GM23338 (cell line): ENCODE measurements around the gene VILL. TPM values are rescaled to one million over a fixed set of nuclear protein-coding genes. Genes with fewer than 3 reads are reported as not detected.
A peak's percentile ranks its signal among the peaks of the same experiment; 100 is the strongest.

Source experiments
- ATAC-seq: fragments of 200-7000 bp; cut with Tn5 transposase; 3 replicates; pipeline ENCODE4 v1.9.1; 2020
- DNase-seq: peaks from one replicate; pipeline ENCODE4 v3.0.0-alpha.2; 2015; ENCODE audit warnings: low spot score
- H2AFZ ChIP-seq: fragments of 200-600 bp; sonication (generic); 2 replicates; pipeline ENCODE4 v1.8.0; 2016; ENCODE audit warnings: antibody characterized with exemption, mild to moderate bottlenecking, moderate library complexity
- H3F3A ChIP-seq: fragments of 200-600 bp; sonication (generic); replicated peaks from 2 replicates; pipeline ENCODE4 v1.8.0; 2017; ENCODE audit warnings: antibody characterized with exemption, mixed run types, low read depth
- H3K27ac ChIP-seq: fragments of 200-600 bp; sonication (generic); 2 replicates; pipeline ENCODE4 v1.6.1; 2016; ENCODE audit warnings: low read depth
- H3K27me3 ChIP-seq: fragments of 200-600 bp; sonication (generic); 2 replicates; pipeline ENCODE4 v1.8.0; 2016; ENCODE audit warnings: mild to moderate bottlenecking, mixed run types, moderate library complexity; ENCODE audit not compliant: insufficient read depth
- H3K36me3 ChIP-seq: fragments of 200-600 bp; sonication (generic); 2 replicates; pipeline ENCODE4 v1.8.0; 2016; ENCODE audit warnings: mild to moderate bottlenecking; ENCODE audit not compliant: insufficient read depth
- H3K4me1 ChIP-seq: fragments of 200-600 bp; sonication (generic); 2 replicates; pipeline ENCODE4 v1.8.0; 2016; ENCODE audit warnings: mild to moderate bottlenecking, moderate library complexity; ENCODE audit not compliant: insufficient read depth
- H3K4me2 ChIP-seq: fragments of 200-600 bp; sonication (generic); 2 replicates; pipeline ENCODE4 v1.7.1; 2017; ENCODE audit warnings: mixed run types
- H3K4me3 ChIP-seq: fragments of 200-600 bp; sonication (generic); 2 replicates; pipeline ENCODE4 v1.6.1; 2016; ENCODE audit warnings: mixed run types
- H3K79me2 ChIP-seq: fragments of 200-600 bp; sonication (generic); replicated peaks from 2 replicates; pipeline ENCODE4 v1.8.0; 2017; ENCODE audit warnings: mild to moderate bottlenecking; ENCODE audit not compliant: insufficient read depth
- H3K9me2 ChIP-seq: fragments of 200-600 bp; sonication (generic); 2 replicates; pipeline ENCODE4 v1.8.0; 2017; ENCODE audit not compliant: insufficient read depth
- H4K20me1 ChIP-seq: fragments of 200-600 bp; sonication (generic); replicated peaks from 2 replicates; pipeline ENCODE4 v1.8.0; 2017; ENCODE audit warnings: mild to moderate bottlenecking; ENCODE audit not compliant: insufficient read depth
- H3K27ac Mint-ChIP-seq: 2 replicates; pipeline ENCODE4 v1.8.0; 2020; ENCODE audit warnings: inconsistent platforms, mild to moderate bottlenecking, moderate library complexity, mixed read lengths
- H3K27me3 Mint-ChIP-seq: 3 replicates; pipeline ENCODE4 v1.8.0; 2022; ENCODE audit warnings: low read depth, mild to moderate bottlenecking, moderate library complexity, mixed read lengths, inconsistent platforms; ENCODE audit not compliant: insufficient read depth, poor library complexity
- H3K36me3 Mint-ChIP-seq: 3 replicates; pipeline ENCODE4 v1.8.0; 2021; ENCODE audit warnings: low read depth, mild to moderate bottlenecking, inconsistent platforms, moderate library complexity, mixed read lengths
- H3K4me1 Mint-ChIP-seq: 3 replicates; pipeline ENCODE4 v1.8.0; 2020; ENCODE audit warnings: mild to moderate bottlenecking, inconsistent platforms, mixed read lengths
- H3K4me3 Mint-ChIP-seq: 3 replicates; pipeline ENCODE4 v1.8.0; 2021; ENCODE audit warnings: moderate library complexity, mild to moderate bottlenecking, inconsistent platforms, mixed read lengths
- H3K9me3 Mint-ChIP-seq: 3 replicates; pipeline ENCODE4 v1.8.0; 2020; ENCODE audit warnings: moderate library complexity, mild to moderate bottlenecking, inconsistent platforms, mixed read lengths
- CTCF ChIP-seq, 2 experiments: fragments of 200-600 bp in 1 of 2; sonication (generic) in 1 of 2; conservative IDR thresholded peaks; 2 replicates each; pipeline versions ENCODE4 v1.5.1 to v1.6.1; 2016 to 2017; ENCODE audit warnings: antibody characterized with exemption in 2 of 2, low read depth in 2 of 2, mild to moderate bottlenecking in 2 of 2, moderate library complexity in 1 of 2
- ETS1 ChIP-seq: IDR thresholded peaks from 2 replicates; pipeline ENCODE4 v1.6.1; 2016; ENCODE audit warnings: antibody characterized with exemption
- EZH2 ChIP-seq: fragments of 200-600 bp; sonication (generic); IDR thresholded peaks from one replicate; pipeline ENCODE4 v1.8.0; 2017; ENCODE audit warnings: antibody characterized with exemption, mild to moderate bottlenecking, low read depth; ENCODE audit not compliant: unreplicated experiment
- EZH2phosphoT487 ChIP-seq: fragments of 200-600 bp; sonication (generic); IDR thresholded peaks from one replicate; pipeline ENCODE4 v1.8.1; 2018; ENCODE audit warnings: antibody characterized with exemption; ENCODE audit not compliant: unreplicated experiment
- JUNB ChIP-seq: IDR thresholded peaks from one replicate; pipeline ENCODE4 v1.6.1; 2016; ENCODE audit warnings: antibody characterized with exemption; ENCODE audit not compliant: unreplicated experiment
- NANOG ChIP-seq: IDR thresholded peaks from 2 replicates; pipeline ENCODE4 v1.6.1; 2016; ENCODE audit warnings: antibody characterized with exemption, borderline replicate concordance
- POLR2AphosphoS5 ChIP-seq: IDR thresholded peaks from 2 replicates; pipeline ENCODE4 v1.6.1; 2016; ENCODE audit warnings: antibody characterized with exemption, low read depth
- REST ChIP-seq: IDR thresholded peaks from one replicate; pipeline ENCODE4 v1.6.1; 2018; ENCODE audit warnings: antibody characterized with exemption; ENCODE audit not compliant: unreplicated experiment
- STAT1 ChIP-seq: IDR thresholded peaks from one replicate; pipeline ENCODE4 v1.6.1; 2016; ENCODE audit warnings: antibody characterized with exemption; ENCODE audit not compliant: unreplicated experiment
- ZNF114 ChIP-seq: fragments of 250-450 bp; sonication (Bioruptor Pico); IDR thresholded peaks from 2 replicates; pipeline ENCODE4 v1.5.0; 2020; ENCODE audit warnings: mild to moderate bottlenecking, moderate library complexity
- polyA plus RNA-seq: library from polyadenylated mRNA; unstranded; fragments of >200 nt; fragmentation: Nextera tagmentation; extraction: Ambion mirVana; gene quantifications from 2 replicates; pipeline ENCODE4 v1.2.1, GENCODE V29; 2016
- total RNA-seq: library from RNA; depleted of rRNA; stranded (reverse); fragments of >200 nt; shearing (Covaris generic); gene quantifications from 2 replicates; pipeline ENCODE4 v1.2.3, GENCODE V29; 2014

The VILL gene
- total and polyA plus RNA-seq, 2 experiments from 2014 or later = 2.7 to 9.8 TPM

GRCh38 chr3:38036286-38036685 lies 45.7 kb downstream of the VILL start:
- Histone ChIP-seq H2AFZ (peak overlapping the region; percentile 89), H3K27ac (no peak overlapping the region), H3K4me1 (no peaks in the 10 kb centered on the region; the same call in 1 of the 2 replicates), H3F3A (no peaks in the 10 kb centered on the region; the same call in 1 of the 2 replicates), H4K20me1 (no peaks in the 10 kb centered on the region), H3K36me3 (no peaks in the 10 kb centered on the region), H3K79me2 (no peaks in the 10 kb centered on the region), H3K27me3 (peaks cover 40% of the 10 kb centered on the region), H3K4me3 (no peak overlapping the region), H3K4me2 (no peak overlapping the region), H3K9me2 (no peaks in the 10 kb centered on the region)
- TF ChIP-seq JUNB (no peak), CTCF (conservative IDR thresholded peaks at IDR 0.05; ENCODE audit: low read depth in 2 of 2) (no peak), NANOG (no peak), REST (no peak), EZH2 (no peak), POLR2AphosphoS5 (no peak), EZH2phosphoT487 (no peak), ETS1 (no peak), ZNF114 (CRISPR knock-in tag) (no peak)
- DNase-seq (no peak), ATAC-seq (no peak)
- H3K36me3 Mint-ChIP-seq = no peaks in the 10 kb centered on the region
- no peak overlapping the region for H3K27ac Mint-ChIP-seq
- H3K27me3 Mint-ChIP-seq = peaks cover 28% of the 10 kb centered on the region
- H3K9me3 Mint-ChIP-seq = no peaks in the 10 kb centered on the region; the same call in 1 of the 3 replicates
- H3K4me3 Mint-ChIP-seq = no peak overlapping the region
- H3K4me1 Mint-ChIP-seq = peaks cover 22% of the 10 kb centered on the region

- no peaks in the 10 kb centered on the region; the same call in 1 of the 2 replicates for H3F3A ChIP-seq
- H3K9me3 Mint-ChIP-seq = no peaks in the 10 kb centered on the region; the same call in 1 of the 3 replicates
- H3K4me1 Mint-ChIP-seq = peaks cover 22% of the 10 kb centered on the region
- ATAC-seq (peak; percentile 30), DNase-seq (peak; percentile 29)
- peaks cover 36% of the 10 kb centered on the region for H3K27me3 ChIP-seq
- no peaks in the 10 kb centered on the region for H3K79me2 ChIP-seq
- no peaks in the 10 kb centered on the region for H3K36me3 ChIP-seq
- H3K27me3 Mint-ChIP-seq = peaks cover 22% of the 10 kb centered on the region
- H2AFZ ChIP-seq = peak overlapping the region; percentile 89
- H3K4me3 Mint-ChIP-seq = no peak overlapping the region
- H3K36me3 Mint-ChIP-seq = no peaks in the 10 kb centered on the region
- no peaks in the 10 kb centered on the region for H4K20me1 ChIP-seq
- no peaks in the 10 kb centered on the region; the same call in 1 of the 2 replicates for H3K4me1 ChIP-seq
- H3K27ac Mint-ChIP-seq = no peak overlapping the region
- H3K9me2 ChIP-seq = no peaks in the 10 kb centered on the region
- H3K4me3 ChIP-seq = no peak overlapping the region
- no peak overlapping the region for H3K27ac ChIP-seq
- H3K4me2 ChIP-seq = peak overlapping the region; percentile 43; the same call in 1 of the 2 replicates
- TF ChIP-seq STAT1 (no peak), REST (no peak), ZNF114 (CRISPR knock-in tag) (no peak), EZH2phosphoT487 (no peak)
Observed at GRCh38 chr3:38036906-38037305, 46.3 kb downstream of the VILL start.
